ENCODE measurements around the gene GCNT1.
"Not testable (repeated sequence)": the region's sequence is repeated elsewhere in the genome, so short reads cannot be mapped to it uniquely, and the experiment has no call there.

Gene GCNT1

GRCh38 chr9:76458903-76459693, at the start of gene GCNT1:
Gene GCNT1 (plus strand): TSS chr9:76459182. CDS start chr9:76502382, 43,200 bp downstream.
- DNase-seq: peak; percentile 96

DNA sequence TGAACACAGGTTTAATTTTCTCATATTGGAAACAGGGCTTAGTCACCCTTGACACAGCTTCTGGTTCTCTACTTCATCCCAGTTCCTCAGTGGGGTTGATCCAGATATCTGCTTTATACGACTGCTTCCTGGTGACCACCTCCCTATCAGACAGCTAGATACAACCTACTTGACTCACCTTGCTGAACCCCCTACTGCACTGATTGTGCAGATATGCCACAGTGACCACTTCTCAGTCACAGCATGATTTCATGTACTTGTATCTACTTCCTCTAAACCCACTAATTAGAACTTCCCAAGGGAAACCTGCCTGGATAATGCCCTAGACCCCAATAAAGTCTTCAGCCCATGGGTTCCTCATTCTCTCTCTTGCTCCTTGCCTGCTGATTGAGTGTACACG, 46.3 kb upstream of the GCNT1 start:
- no peak for DNase-seq

DNA sequence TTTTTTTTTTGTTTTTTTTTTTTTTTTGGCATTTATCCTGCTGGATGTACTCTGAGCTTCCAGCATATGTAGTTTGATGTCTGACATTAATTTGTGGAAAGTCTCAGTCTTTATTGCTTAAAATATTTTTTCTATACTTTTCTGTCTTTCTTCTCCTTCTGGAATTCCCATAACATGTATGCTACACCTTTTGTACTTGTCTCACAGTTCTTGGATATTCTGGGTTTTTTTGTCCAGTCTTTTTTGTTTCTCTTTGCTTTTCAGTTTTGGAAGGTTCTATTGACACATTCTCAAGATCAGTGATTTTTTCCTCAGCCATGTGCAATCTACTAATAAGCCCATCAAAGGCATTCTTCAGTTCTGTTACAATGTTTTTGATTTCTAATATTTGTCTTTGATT, 45.3 kb upstream of the GCNT1 start:
- no peak for DNase-seq

DNA sequence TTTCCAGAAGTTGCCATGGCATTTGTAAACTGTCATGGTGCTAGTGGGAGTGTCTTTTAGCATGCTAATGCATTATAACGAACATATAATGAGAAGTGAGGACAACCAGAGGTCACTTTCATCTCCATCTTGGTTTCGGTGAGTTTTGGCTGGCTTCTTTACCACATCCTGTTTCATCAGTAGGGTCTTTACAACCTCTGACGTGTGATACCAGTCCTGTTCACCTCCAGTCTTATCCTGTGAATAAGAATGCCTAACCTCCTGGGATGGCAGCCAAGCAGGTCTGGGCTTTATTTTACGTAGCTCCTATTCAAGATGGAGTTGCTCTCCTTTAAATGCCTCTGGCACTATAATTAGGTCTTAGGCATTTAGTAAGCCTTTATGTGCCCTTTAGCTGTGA, 44.3 kb upstream of the GCNT1 start:
- DNase-seq: no peak

DNA sequence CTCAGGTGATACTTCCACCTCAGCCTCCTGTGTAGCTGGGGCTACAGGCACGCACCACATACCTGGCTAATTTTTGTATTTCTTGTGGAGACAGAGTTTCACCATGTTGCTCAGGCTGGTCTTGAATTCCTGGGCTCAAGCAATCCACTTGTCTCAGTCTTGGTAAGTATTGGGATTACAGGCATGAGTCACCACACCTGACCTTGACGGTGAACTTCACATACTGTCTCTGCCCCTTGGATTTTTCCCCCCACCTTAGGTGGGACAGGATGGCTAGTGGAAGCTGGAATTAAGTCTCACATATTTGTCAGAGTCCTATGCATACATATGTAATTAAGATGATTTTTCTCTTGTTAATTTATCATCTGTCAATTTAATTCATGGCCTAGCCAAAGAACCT, 43.8 kb upstream of the GCNT1 start:
- no peak for DNase-seq

GRCh38 chr9:76415731-76416130, 43.3 kb upstream of the GCNT1 start:
- peak; percentile 65 for DNase-seq

DNA sequence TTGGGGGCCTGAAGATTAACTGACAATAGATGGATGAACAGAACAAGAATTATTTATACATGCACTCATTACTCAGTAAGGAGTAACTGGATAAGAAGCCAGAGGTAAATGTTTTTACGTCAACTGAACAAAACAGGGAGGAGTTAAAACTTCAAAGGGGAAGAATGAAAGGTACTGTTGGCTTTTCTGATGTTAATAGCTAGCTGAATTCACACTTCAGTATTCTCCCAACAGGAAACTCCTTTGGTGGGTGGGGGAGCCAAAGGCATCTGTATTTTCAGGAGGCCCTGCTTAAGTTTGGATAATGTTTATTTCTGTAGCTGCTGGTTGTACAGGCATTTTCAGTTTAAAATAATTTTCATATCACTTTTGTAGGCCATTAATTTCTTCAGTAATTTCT, 41.6 kb upstream of the GCNT1 start:
- no peak for DNase-seq

- DNase-seq: peak; percentile 9
These were observed 39.1 kb upstream of the GCNT1 start for GRCh38 chr9:76419782-76420380.

GRCh38 chr9:76423216-76424177, 35.5 kb upstream of the GCNT1 start:
- no peak for DNase-seq

- DNase-seq: no peak
These were observed 34.5 kb upstream of the GCNT1 start for GRCh38 chr9:76424491-76424890.

GRCh38 chr9:76425677-76426453, 33.1 kb upstream of the GCNT1 start:
- DNase-seq: no peak

DNA sequence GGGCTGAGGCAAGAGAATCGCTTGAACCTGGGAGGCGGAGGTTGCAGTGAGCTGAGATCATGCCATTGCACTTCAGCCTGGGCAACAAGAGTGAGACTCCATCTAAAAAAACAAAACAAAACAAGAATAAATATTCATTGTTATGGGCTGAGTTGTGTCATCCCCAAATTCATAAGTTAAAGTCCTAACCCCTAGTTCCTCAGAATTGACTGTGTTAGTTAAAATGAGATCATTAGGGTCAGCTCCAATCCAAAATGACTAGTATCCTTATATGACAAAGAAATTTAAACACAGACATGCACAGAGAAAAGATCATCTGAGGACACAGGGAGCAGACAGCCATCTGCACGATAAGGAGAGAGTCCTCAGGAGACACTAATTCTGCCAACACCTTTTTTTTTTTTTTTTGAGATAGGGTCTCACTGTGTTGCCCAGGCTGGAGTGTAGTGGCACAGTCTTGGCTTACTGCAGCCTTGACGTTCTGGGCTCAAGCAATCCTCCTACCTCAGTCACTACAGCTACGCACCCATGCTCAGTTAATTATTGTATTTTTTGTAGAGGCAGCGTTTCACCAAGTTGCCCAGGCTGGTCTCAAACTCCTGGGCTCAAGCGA, 32.1 kb upstream of the GCNT1 start:
- DNase-seq: no peak

DNA sequence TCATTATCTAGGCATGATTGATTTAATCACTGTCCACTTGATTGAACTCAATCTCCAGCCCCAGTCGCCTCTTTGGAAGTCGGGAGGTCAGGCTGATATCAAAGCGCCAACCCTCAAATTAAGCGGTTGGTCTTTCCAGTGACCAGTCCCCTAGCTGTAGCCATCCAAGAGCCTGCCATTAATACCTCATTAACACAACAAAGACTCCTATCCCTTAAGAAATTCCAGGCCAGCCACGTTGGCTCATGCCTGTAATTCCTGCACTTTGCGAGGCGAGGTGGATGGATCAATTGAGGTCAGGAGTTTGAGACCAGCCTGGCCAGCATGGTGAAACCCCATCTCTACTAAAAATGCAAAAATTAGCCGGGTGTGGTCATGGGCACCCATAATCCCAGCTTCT, 27.4 kb upstream of the GCNT1 start:
- no peak for DNase-seq

DNA sequence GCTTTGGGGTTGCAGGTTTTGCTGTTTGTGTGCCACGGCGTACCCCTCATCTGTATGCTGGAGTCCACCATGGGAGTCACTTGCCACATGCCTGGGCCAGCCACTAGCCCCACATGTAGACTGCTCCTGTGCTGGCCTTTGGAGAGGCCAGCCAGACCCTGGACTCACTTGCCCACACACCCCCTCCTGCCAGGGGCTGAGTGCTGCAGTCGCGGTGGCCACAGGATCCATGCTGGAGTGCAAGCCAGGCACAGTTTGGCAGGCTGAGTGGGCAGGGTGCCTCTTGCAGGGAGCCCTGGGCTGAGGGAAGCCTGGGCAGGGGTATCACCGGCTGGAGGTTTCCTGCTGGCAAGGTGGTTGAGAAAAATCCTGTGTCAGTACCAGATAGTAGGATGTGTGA, 25.6 kb upstream of the GCNT1 start:
- no peak for DNase-seq

DNA sequence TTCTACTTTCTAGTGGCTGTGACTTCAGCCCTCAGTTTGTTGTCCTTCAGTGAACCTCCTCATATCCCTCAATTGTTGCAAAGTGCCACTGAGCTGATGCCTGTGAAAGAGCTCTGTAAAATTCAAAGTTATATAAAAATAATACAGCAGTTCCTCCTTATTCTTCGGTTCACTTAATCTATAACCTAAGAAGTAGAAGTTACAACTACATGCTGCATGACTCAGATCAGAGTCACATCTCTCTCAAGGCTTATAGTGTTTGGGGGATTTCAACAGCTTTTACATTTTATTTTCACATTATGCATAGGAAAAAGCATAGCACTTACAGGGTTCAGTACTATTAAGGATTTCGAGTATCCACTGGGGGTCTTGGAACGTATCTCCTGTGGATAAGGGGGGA, 25.1 kb upstream of the GCNT1 start:
- DNase-seq: no peak

GRCh38 chr9:76434897-76435296, 24.1 kb upstream of the GCNT1 start:
- not testable (repeated sequence) for DNase-seq

- not testable (repeated sequence) for DNase-seq
These were observed 21.8 kb upstream of the GCNT1 start for GRCh38 chr9:76437017-76437699.

- no peak for DNase-seq
These were observed 20.0 kb upstream of the GCNT1 start for GRCh38 chr9:76438841-76439588.

- DNase-seq: no peak
These were observed 17.2 kb upstream of the GCNT1 start for GRCh38 chr9:76441551-76442322.

GRCh38 chr9:76443887-76444286, 15.1 kb upstream of the GCNT1 start:
- DNase-seq: no peak
